Spinal cord (tissue), 10 donors: ENCODE results near the gene MYH11. TPM values are rescaled to one million over a fixed set of nuclear protein-coding genes. Genes with fewer than 3 reads are reported as not detected.

Experiments
- DNase-seq, 6 donors: peaks; one replicate each; pipeline versions ENCODE4 v3.0.0 to v3.0.0-alpha.2; 2013 to 2015; ENCODE audit warnings: low spot score in 6 of 6, low read depth in 4 of 6
- H3K27ac ChIP-seq: one replicate; pipeline ENCODE4 v1.5.1; 2013; ENCODE audit warnings: low read depth, low read length, control low read depth
- H3K27me3 ChIP-seq: one replicate; pipeline ENCODE4 v1.6.1; 2013; ENCODE audit warnings: low read length; ENCODE audit not compliant: control insufficient read depth, insufficient read depth
- H3K36me3 ChIP-seq: one replicate; pipeline ENCODE4 v1.6.1; 2013; ENCODE audit warnings: low read length; ENCODE audit not compliant: control insufficient read depth, insufficient read depth
- H3K4me1 ChIP-seq: one replicate; pipeline ENCODE4 v1.6.1; 2013; ENCODE audit warnings: low read length; ENCODE audit not compliant: control insufficient read depth, insufficient read depth
- H3K4me3 ChIP-seq: one replicate; pipeline ENCODE4 v1.5.1; 2013; ENCODE audit warnings: low read depth, low read length, control low read depth
- H3K9me3 ChIP-seq: one replicate; pipeline ENCODE4 v1.6.1; 2013; ENCODE audit warnings: low read length; ENCODE audit not compliant: control insufficient read depth, insufficient read depth
- WGBS: methylation state at CpG from one replicate; pipeline ENCODE4 v1.1.5; 2013; ENCODE audit warnings: missing lambda C conversion rate; ENCODE audit not compliant: insufficient coverage; 5-methylcytosine and 5-hydroxymethylcytosine counted together
- polyA plus RNA-seq, 2 donors: library from polyadenylated mRNA; unstranded; fragments of 120-200 nt; gene quantifications; one replicate each; pipeline ENCODE4 v1.2.1, GENCODE V29; 2013; ENCODE audit not compliant: insufficient read length in 2 of 2
- total RNA-seq, 2 donors: library from RNA; depleted of rRNA in 1 of 2; stranded (reverse); fragments of 120-200 nt in 1 of 2; fragments of >200 nt in 1 of 2; gene quantifications; one replicate each; pipeline versions ENCODE4 v1.2.3 to v1.2.4, GENCODE V29; 2013 to 2014
- donor health status: healthy.

MYH11 gene
- total and polyA plus RNA-seq, 4 donors: 0.93 to 10.6 (median 3.5) TPM

DNA sequence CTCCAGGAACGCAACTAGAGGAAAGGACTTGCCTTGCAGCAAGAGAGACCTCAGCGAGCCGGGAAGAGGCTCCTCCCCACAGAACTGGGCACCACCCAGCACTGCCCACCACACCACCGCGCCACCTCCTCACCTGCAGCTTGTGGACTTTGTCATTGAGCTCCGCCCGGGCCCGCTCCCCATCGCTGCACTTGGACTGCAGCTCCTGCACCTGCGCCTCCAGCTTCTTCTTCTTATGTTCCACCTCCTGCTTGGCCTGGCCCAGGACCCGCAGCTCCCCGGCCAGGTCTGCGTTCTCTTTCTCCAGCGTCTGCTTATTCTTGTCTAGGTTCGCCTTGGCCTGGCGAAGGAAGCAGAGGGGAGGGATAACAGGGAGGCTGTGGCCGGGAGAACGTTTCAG lies 130.1 kb downstream of the MYH11 start:
- Histone ChIP-seq H3K4me3 (no peak overlapping the region), H3K27ac (no peak overlapping the region), H3K27me3 (no peaks in the 10 kb centered on the region), H3K36me3 (peaks cover 28% of the 10 kb centered on the region), H3K4me1 (no peaks in the 10 kb centered on the region), H3K9me3 (no peaks in the 10 kb centered on the region)
- DNase-seq: no peak
- WGBS: 76% methylated on average over 10 of the region's 18 CpGs

DNA sequence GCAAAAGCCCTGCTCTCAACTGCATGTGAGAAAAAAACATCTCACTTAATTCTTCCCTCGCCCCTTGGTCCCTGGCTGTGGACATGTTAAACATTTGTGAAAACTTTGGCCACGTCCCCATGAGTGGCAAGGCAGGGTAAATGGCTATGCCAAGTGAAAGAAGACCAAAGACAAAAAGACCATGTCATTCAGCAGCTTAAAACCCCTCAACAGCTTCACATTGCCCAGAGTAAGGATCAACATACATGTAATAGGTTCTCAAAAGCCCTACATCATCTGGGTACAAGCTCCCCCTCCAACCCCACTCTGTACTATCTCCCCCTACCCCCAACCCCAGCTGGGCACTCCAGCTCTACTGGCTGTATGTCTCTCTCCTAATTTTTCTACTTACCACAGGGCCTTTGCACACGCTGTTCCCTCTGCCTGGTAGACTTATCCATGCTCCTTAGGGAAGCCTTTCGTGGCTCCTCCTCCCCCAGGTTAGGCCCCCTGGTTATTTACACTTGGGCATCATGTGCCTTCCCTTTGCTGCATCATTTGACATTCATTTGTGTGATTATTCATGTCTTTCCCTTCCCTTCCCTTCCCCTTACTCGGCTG lies 131.1 kb downstream of the MYH11 start:
- DNase-seq: no peak
- 96% methylated on average over 2 of the region's 5 CpGs for WGBS
- H3K4me3 ChIP-seq: no peak overlapping the region
- no peaks in the 10 kb centered on the region for H3K4me1 ChIP-seq
- peaks cover 33% of the 10 kb centered on the region for H3K36me3 ChIP-seq
- no peak overlapping the region for H3K27ac ChIP-seq
- H3K9me3 ChIP-seq: no peaks in the 10 kb centered on the region
- H3K27me3 ChIP-seq: no peaks in the 10 kb centered on the region

DNA sequence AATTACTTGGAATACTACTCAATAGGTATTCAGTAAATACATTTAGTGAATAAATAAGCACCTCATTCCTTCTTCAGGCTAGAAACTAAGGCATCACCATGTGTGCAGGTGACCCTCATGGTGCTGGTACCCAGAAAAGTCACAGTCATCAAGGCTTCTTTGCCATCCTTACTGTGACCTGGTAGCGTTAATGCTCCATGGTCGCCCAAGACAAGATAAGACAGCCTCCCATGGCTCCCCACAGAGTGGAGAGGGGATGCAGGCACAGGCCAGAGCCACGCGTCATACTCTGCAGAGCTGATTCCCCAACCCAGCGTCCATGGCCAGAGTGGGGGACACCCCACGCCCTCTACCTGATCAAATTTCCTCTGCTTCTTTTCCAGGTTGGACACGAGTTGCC lies 133.0 kb downstream of the MYH11 start:
- no peak for DNase-seq
- Histone ChIP-seq H3K36me3 (peaks cover 46% of the 10 kb centered on the region), H3K27ac (no peak overlapping the region), H3K4me1 (no peaks in the 10 kb centered on the region), H3K9me3 (no peaks in the 10 kb centered on the region), H3K27me3 (no peaks in the 10 kb centered on the region), H3K4me3 (no peak overlapping the region)
- WGBS: 93% methylated on average over 7 of the region's 7 CpGs

DNA sequence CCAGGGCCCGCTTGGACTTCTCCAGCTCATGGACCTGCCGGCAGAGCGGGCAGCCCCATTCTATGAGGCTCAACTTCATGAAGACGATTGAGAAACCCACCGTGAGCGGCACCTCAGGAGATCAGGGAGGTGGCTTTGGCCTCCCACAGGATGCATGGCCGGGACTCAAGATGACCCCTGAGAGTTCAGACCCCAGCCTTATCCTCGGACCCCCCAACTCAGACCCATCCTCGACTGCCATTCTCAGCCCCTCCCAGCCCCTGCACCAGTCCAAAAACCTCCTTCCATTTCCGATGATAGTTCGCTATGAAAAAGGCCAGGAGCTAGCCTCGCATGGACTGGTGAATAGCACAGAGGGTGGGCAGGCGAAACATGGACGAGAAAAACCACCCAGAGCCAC lies 135.8 kb downstream of the MYH11 start:
- Histone ChIP-seq H3K27ac (no peak overlapping the region), H3K27me3 (no peaks in the 10 kb centered on the region), H3K36me3 (peaks cover 60% of the 10 kb centered on the region), H3K4me1 (no peaks in the 10 kb centered on the region), H3K9me3 (no peaks in the 10 kb centered on the region), H3K4me3 (no peak overlapping the region)
- DNase-seq: no peak
- 96% methylated on average over 14 of the region's 14 CpGs for WGBS

DNA sequence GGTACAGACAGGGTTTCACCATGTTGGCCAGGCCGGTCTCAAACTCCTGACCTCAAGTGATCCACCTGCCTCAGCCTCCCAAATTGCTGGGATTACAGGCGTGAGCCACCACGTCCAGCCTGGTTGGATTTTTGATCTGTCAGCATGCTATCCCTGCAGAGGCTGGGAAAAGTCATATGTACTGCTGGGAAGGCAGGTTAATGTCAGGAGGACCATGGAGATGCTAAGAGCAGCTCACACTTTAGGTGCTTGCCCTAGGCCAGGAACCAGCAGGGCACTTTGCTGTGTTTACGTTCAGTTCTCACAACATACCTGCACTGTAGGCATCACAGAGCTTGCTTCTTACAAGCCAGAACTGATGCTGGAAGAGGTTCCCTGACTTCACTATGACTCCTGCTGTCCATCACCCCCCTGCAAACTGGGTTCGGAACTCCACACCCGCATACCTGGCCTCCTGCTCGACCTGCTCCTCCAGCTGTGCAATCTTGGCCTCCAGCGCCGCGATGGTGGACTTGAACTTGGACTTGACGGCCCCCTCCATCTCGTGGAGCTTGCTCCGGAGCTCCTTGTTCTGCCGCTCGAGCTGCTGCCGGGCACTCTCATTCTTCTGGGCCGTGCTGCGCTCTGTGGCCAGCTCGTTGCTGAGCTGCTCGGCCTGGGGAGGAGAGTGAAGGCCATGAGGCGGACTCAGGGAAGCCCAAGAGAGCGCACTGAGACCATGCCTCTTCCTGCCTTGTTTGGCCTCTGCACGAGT lies 140.0 kb downstream of the MYH11 start:
- no peak overlapping the region for H3K27ac ChIP-seq
- H3K4me1 ChIP-seq: no peaks in the 10 kb centered on the region
- DNase-seq: no peak
- no peak overlapping the region for H3K4me3 ChIP-seq
- H3K27me3 ChIP-seq: no peaks in the 10 kb centered on the region
- H3K36me3 ChIP-seq: peaks cover 45% of the 10 kb centered on the region
- 94% methylated on average over 23 of the region's 23 CpGs for WGBS
- H3K9me3 ChIP-seq: no peaks in the 10 kb centered on the region

DNA sequence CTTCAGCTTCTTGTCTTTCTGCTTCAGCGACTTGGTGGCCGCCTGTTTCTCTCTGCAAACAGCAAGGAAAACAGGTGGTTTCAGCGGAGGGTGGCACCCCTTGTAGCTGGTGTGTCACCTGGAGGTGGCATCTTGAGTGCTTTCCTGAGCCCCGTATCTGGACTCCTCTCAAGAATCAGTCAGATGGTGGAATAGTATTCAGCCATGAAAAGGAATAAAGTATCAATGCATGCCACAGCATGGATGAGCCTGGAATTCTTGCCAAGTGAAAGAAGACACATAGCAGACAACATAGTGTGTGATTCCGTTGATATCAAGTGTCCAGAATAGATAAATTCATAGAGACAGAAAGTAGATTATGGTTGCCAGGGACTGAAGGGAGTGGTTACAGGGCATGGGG lies 141.6 kb downstream of the MYH11 start:
- peaks cover 40% of the 10 kb centered on the region for H3K36me3 ChIP-seq
- no peak overlapping the region for H3K4me3 ChIP-seq
- WGBS: 99% methylated on average over 5 of the region's 5 CpGs
- H3K4me1 ChIP-seq: no peaks in the 10 kb centered on the region
- no peak overlapping the region for H3K27ac ChIP-seq
- no peaks in the 10 kb centered on the region for H3K27me3 ChIP-seq
- H3K9me3 ChIP-seq: no peaks in the 10 kb centered on the region
- DNase-seq: no peak

DNA sequence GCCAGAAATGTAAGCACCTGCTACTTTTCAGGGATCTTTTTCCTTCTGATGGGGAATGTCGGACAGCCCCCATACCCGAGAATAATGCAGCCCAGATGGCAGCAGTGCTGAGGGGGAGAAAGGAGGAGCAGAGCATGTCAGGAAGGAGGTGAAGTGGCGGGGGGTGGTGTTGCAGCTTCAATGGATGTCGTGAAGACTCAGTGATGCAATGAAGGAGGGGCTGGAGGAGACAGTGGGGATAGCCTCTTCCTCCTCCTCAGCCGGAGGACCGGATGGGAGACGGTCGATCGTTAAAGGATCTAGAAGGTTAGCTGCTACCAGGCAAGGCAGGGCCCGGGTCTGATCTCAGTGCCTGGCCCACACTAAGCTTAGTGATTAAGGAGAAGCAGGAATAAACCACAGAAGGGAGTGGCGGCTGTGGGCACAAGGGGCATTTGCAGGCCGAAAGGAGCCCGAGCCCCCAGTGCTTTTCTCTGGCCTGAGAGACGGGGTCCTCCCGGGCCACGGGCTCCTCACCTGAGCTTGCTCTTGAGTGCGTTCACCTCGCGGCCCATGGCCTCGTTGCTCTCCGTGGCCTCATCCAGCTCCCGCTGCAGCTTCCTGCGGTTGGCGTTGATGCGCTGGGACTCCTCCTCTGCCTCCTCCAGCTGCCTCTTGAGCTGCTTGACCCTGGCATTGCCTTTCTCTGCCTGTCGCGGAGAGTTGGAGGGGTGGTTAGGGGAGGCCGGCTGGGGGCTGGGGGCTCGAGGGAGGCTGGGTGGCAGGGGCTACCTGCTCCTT lies 142.2 kb downstream of the MYH11 start:
- DNase-seq: no peak
- Histone ChIP-seq H3K9me3 (no peaks in the 10 kb centered on the region), H3K4me1 (no peaks in the 10 kb centered on the region), H3K27ac (no peak overlapping the region), H3K36me3 (peaks cover 36% of the 10 kb centered on the region), H3K27me3 (no peaks in the 10 kb centered on the region), H3K4me3 (no peak overlapping the region)
- 93% methylated on average over 14 of the region's 29 CpGs for WGBS

DNA sequence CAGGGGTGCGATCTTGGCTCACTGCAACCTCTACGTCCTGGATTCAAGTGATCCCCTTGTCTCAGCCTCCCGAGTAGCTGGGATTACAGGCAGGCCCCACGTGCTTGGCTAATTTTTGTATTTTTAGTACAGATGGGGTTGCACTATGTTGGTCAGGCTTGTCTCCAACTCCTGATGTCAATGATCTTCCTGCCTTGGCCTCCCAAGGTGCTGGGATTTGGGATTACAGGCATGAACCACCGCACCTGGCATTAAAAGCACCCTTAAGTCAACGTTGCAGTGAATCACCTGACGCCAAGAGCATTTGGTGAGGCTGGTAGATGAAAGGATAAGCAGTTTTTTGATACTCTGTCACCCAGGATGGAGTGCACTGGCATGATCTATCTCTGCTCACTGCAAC lies 147.8 kb downstream of the MYH11 start:
- H3K4me3 ChIP-seq: no peak overlapping the region
- H3K27ac ChIP-seq: no peak overlapping the region
- peaks cover 10% of the 10 kb centered on the region for H3K36me3 ChIP-seq
- H3K4me1 ChIP-seq: no peaks in the 10 kb centered on the region
- WGBS: 98% methylated on average over 4 of the region's 7 CpGs
- H3K9me3 ChIP-seq: no peaks in the 10 kb centered on the region
- no peaks in the 10 kb centered on the region for H3K27me3 ChIP-seq
- no peak for DNase-seq

DNA sequence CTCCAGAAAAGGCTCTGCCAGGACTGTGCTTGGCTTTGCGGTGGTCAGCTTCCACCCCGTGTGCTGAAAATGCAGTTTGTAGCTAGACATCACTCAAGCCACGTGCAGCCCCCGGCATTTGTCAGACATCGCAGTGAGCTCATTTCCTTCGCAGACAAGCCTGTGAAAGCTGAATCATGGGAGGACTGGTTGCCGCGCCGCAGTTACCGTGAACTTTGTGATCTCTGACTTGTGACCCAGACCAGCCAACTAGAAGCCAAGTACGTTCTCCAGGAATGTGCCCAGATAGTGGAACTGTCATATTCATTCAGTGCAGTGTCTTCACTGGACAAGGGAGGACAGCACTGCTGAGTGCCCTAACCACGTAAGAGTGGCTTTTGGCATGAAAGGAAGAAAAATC lies 148.7 kb downstream of the MYH11 start:
- Histone ChIP-seq H3K4me3 (no peak overlapping the region), H3K27me3 (no peaks in the 10 kb centered on the region), H3K4me1 (no peaks in the 10 kb centered on the region), H3K27ac (no peak overlapping the region), H3K36me3 (peaks cover 10% of the 10 kb centered on the region), H3K9me3 (no peaks in the 10 kb centered on the region)
- no peak for DNase-seq
- 91% methylated on average over 12 of the region's 12 CpGs for WGBS
